ENCODE data around the gene ATG9B.
"Not testable (repeated sequence)": the region's sequence is repeated elsewhere in the genome, so short reads cannot be mapped to it uniquely, and the experiment has no call there.

The ATG9B gene

GRCh38 chr7:151060113-151060415 is 35.8 kb upstream of the ATG9B start:
- peak overlapping the region; percentile 79 to 98 (median 92) for H3K27ac ChIP-seq
- peak overlapping the region; percentile 61 to 95 (median 76) for H3K4me3 ChIP-seq

DNA sequence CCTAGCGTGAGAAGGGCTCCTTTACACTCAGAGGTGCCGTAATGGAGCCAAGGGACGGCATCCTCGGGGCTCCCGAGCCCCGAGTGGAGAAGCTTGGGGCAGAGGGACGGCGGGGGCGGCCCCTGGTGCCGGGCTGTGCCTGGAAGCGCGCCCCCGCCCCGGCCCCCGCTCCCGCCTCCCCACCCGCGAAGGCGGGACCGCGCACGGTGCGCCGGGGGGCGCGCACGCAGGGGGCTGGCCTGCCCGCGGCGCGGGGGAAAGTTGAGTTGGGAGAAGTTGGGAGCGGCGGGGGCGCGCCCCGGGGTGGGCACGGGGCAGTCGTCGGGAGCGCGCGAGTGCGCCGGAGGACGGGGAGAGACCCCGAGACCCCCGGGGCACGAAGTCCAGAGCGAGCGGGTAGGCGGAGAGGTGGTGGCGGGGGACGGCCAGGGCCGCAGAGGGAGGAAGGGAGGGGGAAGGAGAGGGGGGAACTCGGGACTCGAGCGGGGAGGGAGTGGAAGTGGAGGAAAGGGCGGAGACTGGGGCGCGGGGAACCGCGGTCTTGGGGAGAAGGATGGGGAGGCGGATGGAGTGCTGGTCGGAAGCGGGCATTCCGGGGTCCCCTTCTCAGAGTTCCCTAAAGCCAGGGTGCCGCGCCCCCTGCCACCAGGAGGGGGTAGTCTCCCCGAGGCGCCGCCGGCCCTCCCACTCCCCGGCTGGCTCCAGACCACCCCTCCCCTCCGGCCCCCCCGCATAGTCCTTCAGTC is 35.2 kb upstream of the ATG9B start, which contains the start of gene SLC4A2:
TSS of gene SLC4A2 (plus strand) at position 223 of the 746 bp plus-strand sequence. CDS start 2,399 bp downstream, outside the sequence.
- Histone ChIP-seq H3K4me3 (peak within 1 kb of the TSS; percentile 61 to 95 (median 76)), H3K27ac (peak within 1 kb of the TSS; percentile 79 to 98 (median 92))

- peak overlapping the region; percentile 61 to 95 (median 76) for H3K4me3 ChIP-seq
- H3K27ac ChIP-seq = peak overlapping the region; percentile 50 to 98 (median 92)
Measured at GRCh38 chr7:151058781-151059366, 34.6 kb upstream of the ATG9B start.

DNA sequence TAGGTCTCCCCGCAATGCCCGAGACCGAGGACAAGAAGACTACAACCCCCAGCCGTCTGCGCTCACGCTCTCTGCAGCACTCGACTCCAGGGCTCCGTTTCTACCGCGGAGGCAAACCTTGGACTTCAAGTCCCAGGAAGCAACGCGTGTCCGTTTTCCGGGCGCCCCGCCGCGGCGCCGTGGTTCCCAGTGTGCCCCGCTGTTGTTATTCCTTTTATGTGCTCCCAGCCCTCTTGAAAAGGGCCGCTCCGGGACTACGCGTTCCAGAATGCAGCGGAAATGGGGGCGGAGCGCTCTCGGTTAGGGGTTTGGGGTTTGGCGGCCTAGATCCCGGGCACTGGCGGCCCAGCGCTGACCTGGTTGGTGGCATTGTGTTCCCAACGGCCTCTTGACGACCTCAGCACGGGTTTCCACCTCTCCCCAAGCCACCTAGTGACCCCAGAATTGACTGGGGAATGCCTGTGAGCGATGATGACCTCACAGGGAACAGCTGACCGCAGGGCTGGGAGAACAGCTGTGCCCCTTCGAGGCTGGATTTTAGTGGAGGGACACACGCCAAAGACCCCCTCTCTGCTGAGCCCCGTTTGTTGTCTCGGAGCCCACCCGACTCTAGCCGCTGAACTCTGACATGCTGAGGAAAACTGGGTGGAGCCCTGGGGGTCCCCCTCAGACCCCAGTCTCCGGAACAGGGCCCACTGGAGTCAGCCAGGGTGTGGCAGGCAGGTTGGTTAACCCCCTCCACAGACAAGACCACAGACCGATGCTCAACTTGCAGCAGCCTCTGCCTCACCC is 33.9 kb upstream of the ATG9B start:
- peak overlapping the region; percentile 61 to 95 (median 76) for H3K4me3 ChIP-seq

DNA sequence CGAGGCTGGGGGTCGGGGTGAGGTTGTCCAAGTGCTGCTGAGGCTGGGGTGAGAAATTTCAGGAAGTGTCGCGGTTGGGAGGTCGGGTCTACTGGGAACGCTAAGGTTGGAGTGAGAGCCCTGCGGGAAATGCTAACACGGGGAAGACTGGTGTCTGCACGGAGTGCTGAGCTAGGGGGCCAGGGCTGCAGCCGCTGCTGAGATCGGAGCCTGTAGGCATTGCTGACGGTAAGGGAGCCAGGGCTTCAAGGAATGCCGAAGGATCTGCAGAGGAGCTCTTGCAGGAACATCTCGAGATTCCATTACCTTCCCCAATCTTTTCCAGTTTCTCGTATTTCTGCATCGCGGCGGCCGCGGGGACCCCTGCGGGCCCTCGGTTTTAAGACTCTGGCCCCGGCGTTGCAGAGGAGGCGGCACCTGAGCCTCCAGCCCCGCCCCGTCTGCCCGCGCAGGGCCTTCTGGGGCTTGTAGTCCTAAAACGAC is 33.3 kb upstream of the ATG9B start, which contains the start of gene CDK5:
TSS of gene CDK5 (minus strand) at position 392 of the 483 bp plus-strand sequence. CDS start at position 343, 49 bp downstream.
- peak within 1 kb of the TSS; percentile 61 to 95 (median 76) for H3K4me3 ChIP-seq
- peak within 1 kb of the TSS; percentile 27 to 98 (median 92) for H3K27ac ChIP-seq

More for the DNA sequence above, 33.9 kb upstream of the ATG9B start:
- peak overlapping the region; percentile 27 to 98 (median 92) for H3K27ac ChIP-seq

DNA sequence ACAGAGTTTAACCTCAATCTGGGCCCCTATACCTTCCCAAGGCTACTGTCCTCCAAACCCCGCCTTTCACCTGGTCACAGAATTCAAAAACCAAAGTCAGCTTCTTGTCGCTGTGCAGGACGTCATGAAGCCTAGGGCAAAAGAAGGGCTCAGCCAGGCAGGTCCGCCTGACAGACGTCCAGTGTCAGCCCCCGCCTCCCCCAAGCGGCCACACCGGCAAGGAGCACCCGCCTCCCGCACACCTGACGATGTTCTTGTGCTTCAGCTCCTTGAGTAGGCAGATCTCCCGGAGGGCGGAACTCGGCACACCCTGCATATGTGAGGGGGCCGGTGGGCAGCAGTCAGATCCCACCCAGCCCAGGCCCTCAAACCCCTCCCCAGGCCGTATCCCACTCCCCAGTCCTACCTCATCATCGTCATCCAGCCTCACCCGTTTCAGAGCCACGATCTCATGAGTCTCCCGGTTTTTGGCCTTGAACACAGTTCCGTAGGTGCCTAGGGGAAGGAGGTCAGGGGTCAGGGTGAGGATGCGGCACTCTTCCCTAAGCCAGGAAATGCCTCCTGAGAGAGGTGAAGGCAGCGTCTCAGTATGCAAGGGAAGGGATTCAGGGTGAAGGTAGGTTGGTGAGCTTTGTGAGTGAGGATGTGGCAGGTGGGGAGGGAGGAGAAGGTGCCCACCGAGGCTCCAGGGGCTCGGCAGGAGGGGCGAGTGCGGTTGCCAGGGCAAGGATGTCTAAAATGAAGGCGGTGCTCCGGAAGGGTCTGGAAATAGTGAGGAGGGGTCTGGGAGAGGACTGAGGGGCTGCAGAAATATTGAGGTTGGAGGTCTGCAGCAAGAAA is 32.6 kb upstream of the ATG9B start:
- H3K27ac ChIP-seq = peak overlapping the region in 16 of 21 experiments; percentile 1 to 98 (median 90)

GRCh38 chr7:151056283-151056665 is 32.0 kb upstream of the ATG9B start:
- no peak overlapping the region for H3K27ac ChIP-seq
- no peak overlapping the region for H3K4me3 ChIP-seq

More for the DNA sequence above, 32.6 kb upstream of the ATG9B start:
- peak overlapping the region; percentile 61 to 95 (median 76) for H3K4me3 ChIP-seq

DNA sequence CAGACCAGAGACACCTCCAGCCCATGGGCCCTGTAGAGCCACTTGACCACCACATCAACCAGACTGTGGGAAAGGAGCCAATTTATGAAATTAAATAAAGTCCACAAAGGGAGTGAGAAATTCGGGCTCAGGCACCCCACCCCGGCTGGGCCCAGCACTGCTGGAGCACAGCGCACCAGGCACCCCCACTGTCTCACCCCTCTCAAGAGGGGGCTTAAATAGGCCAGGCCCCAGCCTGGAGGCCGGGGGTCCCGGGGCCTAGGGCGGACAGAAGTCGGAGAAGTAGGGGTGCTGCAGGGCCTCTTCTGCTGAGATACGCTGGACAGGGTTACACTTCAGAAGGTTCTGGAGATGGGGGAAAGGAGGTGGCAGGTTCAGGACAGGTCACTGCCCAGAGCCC is 29.5 kb upstream of the ATG9B start:
- Histone ChIP-seq H3K4me3 (no peak overlapping the region), H3K27ac (no peak overlapping the region)

GRCh38 chr7:151053096-151053495 is 28.8 kb upstream of the ATG9B start:
- Histone ChIP-seq H3K4me3 (no peak overlapping the region), H3K27ac (no peak overlapping the region)

DNA sequence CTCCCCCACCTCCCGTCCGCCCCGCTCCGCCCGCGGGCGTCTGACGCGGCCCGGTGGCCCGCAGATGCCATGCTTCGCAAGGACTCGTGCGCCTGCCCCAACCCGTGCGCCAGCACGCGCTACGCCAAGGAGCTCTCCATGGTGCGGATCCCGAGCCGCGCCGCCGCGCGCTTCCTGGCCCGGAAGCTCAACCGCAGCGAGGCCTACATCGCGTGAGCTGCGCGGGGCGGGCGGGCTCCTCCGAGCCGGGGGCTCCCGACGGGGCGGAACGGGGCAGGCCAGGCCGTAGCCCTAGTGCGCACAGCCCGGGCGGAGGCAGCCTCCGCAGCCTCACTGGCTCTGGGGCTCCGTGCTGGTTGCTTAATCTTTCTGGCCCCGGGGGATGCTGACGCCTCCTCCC is 26.8 kb upstream of the ATG9B start:
- H3K27ac ChIP-seq = no peak overlapping the region
- H3K4me3 ChIP-seq = no peak overlapping the region

GRCh38 chr7:151048911-151049463 is 24.7 kb upstream of the ATG9B start:
- H3K27ac ChIP-seq = no peak overlapping the region
- H3K4me3 ChIP-seq = no peak overlapping the region

GRCh38 chr7:151047976-151048815 is 23.9 kb upstream of the ATG9B start, which contains the start of gene ASIC3:
ASIC3 (plus strand) TSS chr7:151048531; CDS start chr7:151048886, 355 bp downstream.
- Histone ChIP-seq H3K27ac (no peak within 1 kb of the TSS), H3K4me3 (no peak within 1 kb of the TSS)

- H3K27ac ChIP-seq = no peak overlapping the region
- no peak overlapping the region for H3K4me3 ChIP-seq
Measured at GRCh38 chr7:151046603-151047573, 22.6 kb upstream of the ATG9B start.

GRCh38 chr7:151045967-151046366 is 21.7 kb upstream of the ATG9B start:
- H3K27ac ChIP-seq = no peak overlapping the region
- H3K4me3 ChIP-seq = no peak overlapping the region

- H3K27ac ChIP-seq = no peak overlapping the region
- no peak overlapping the region for H3K4me3 ChIP-seq
Measured at GRCh38 chr7:151045262-151045661, 21.0 kb upstream of the ATG9B start.

GRCh38 chr7:151043959-151044358 is 19.7 kb upstream of the ATG9B start:
- Histone ChIP-seq H3K27ac (no peak overlapping the region), H3K4me3 (no peak overlapping the region)

- H3K27ac ChIP-seq = not testable (repeated sequence)
Measured at GRCh38 chr7:151043449-151043848, 19.2 kb upstream of the ATG9B start.

More at GRCh38 chr7:151043449-151043848, 19.2 kb upstream of the ATG9B start:
- not testable (repeated sequence) for H3K4me3 ChIP-seq

Measured in skin epidermis (tissue), 12 donors.